Bronchial epithelial cell (primary cell): Measurements from ENCODE around the gene MGP. TPM values are rescaled to one million over a fixed set of nuclear protein-coding genes. Genes with fewer than 3 reads are reported as not detected.

Experiments used
- DNase-seq: peaks from one replicate; pipeline ENCODE4 v3.0.0-alpha.2; 2010; ENCODE audit warnings: low read depth
- FAIRE-seq: peaks from 2 replicates; lab custom pipeline; 2011; peaks lifted over from hg19 to GRCh38; lab: Jason Lieb, UNC
- H3K27me3 ChIP-seq: 2 replicates; pipeline ENCODE4 v1.5.1; 2011; ENCODE audit warnings: low read length; ENCODE audit not compliant: control insufficient read depth, insufficient read depth
- H3K36me3 ChIP-seq: 2 replicates; pipeline ENCODE4 v1.5.1; 2011; ENCODE audit warnings: low read length; ENCODE audit not compliant: control insufficient read depth, insufficient read depth
- H3K4me3 ChIP-seq: 2 replicates; pipeline ENCODE4 v1.5.1; 2011; ENCODE audit warnings: mild to moderate bottlenecking, low read depth, low read length, control low read depth
- CTCF ChIP-seq: IDR thresholded peaks from 2 replicates; pipeline ENCODE4 v1.5.1; 2011; ENCODE audit warnings: mild to moderate bottlenecking, moderate library complexity, low read length, control low read depth, inconsistent platforms; ENCODE audit not compliant: insufficient read depth, severe bottlenecking
- total RNA-seq: library from RNA; depleted of rRNA; stranded (reverse); fragments of >200 nt; gene quantifications from 2 replicates; pipeline ENCODE4 v1.2.1, GENCODE V29; 2014

MGP gene
- total RNA-seq, 1 donor from 2014 or later, result 0.79 TPM

GRCh38 chr12:14930299-14930698 is 44.6 kb upstream of the MGP start:
- Histone ChIP-seq H3K36me3 (no peaks in the 10 kb centered on the region), H3K4me3 (no peak overlapping the region), H3K27me3 (no peaks in the 10 kb centered on the region)
- no peak for TF ChIP-seq CTCF
- FAIRE-seq (no peak), DNase-seq (no peak)

- peak; percentile 85 for DNase-seq
- TF ChIP-seq CTCF, result no peak
- FAIRE-seq, result no peak
- no peaks in the 10 kb centered on the region for H3K27me3 ChIP-seq
- H3K36me3 ChIP-seq, result no peaks in the 10 kb centered on the region
- no peak overlapping the region for H3K4me3 ChIP-seq
Observed at GRCh38 chr12:14928931-14929330, 43.3 kb upstream of the MGP start.

GRCh38 chr12:14927267-14927666 is 41.6 kb upstream of the MGP start:
- FAIRE-seq, result no peak
- H3K36me3 ChIP-seq, result no peaks in the 10 kb centered on the region
- DNase-seq, result no peak
- H3K27me3 ChIP-seq, result no peaks in the 10 kb centered on the region
- no peak overlapping the region for H3K4me3 ChIP-seq
- no peak for TF ChIP-seq CTCF

- DNase-seq (no peak), FAIRE-seq (no peak)
- no peak overlapping the region for H3K4me3 ChIP-seq
- TF ChIP-seq CTCF, result no peak
- H3K27me3 ChIP-seq, result no peaks in the 10 kb centered on the region
- H3K36me3 ChIP-seq, result no peaks in the 10 kb centered on the region
Observed at GRCh38 chr12:14924541-14924940, 38.9 kb upstream of the MGP start.

GRCh38 chr12:14923944-14924343 is 38.3 kb upstream of the MGP start:
- DNase-seq (no peak), FAIRE-seq (no peak)
- H3K4me3 ChIP-seq, result no peak overlapping the region
- no peak for TF ChIP-seq CTCF
- H3K27me3 ChIP-seq, result no peaks in the 10 kb centered on the region
- no peaks in the 10 kb centered on the region for H3K36me3 ChIP-seq

GRCh38 chr12:14921218-14921617 is 35.6 kb upstream of the MGP start:
- H3K36me3 ChIP-seq, result no peaks in the 10 kb centered on the region
- no peak for TF ChIP-seq CTCF
- H3K4me3 ChIP-seq, result no peak overlapping the region
- no peaks in the 10 kb centered on the region for H3K27me3 ChIP-seq
- FAIRE-seq, result no peak
- DNase-seq, result no peak
